ENCODE measurements around the gene WDR7.

- no peak for TF ChIP-seq EP300 (IDR thresholded peaks at IDR 0.05)
- no peak for TF ChIP-seq POLR2A (IDR thresholded peaks at IDR 0.05)
- no peak for TF ChIP-seq CTCF (IDR thresholded peaks at IDR 0.05)
- no peak for TF ChIP-seq POLR2AphosphoS5 (IDR thresholded peaks at IDR 0.05)
Observed at GRCh38 chr18:56901919-56902318, 250.8 kb downstream of the WDR7 start.

All from gastroesophageal sphincter (tissue), 3 donors.